CD4-positive, alpha-beta T cell (primary cell): Measurements from ENCODE around the gene FZD1. TPM values are rescaled to one million over a fixed set of nuclear protein-coding genes. Genes with fewer than 3 reads are reported as not detected.

ENCODE experiments used
- ATAC-seq: fragments of 200-7000 bp; cut with Tn5 transposase; one replicate; pipeline ENCODE4 v1.10.0; 2022; ENCODE audit warnings: mild to moderate bottlenecking; ENCODE audit not compliant: poor library complexity
- CTCF ChIA-PET: fragments of 350-600 bp; sonication (Branson Sonifier 250); formaldehyde crosslinking; loops from one replicate; lab custom pipeline; 2021; ENCODE audit warnings: antibody characterized with exemption, inconsistent platforms; lab: Charles Lee
- POLR2A ChIA-PET: fragments of 350-600 bp; sonication (Branson Sonifier 250); formaldehyde crosslinking; loops from one replicate; lab custom pipeline; 2021; ENCODE audit warnings: antibody characterized with exemption, inconsistent platforms; lab: Charles Lee
- DNase-seq, 14 experiments: peaks; one replicate each; pipeline ENCODE4 v3.0.0-alpha.2; 2013 to 2020; ENCODE audit warnings: mixed read lengths in 2 of 14
- H3K27ac ChIP-seq, 2 donors: one replicate each; pipeline versions ENCODE4 v1.5.1 to v1.7.0; 2013; ENCODE audit warnings: low read length in 2 of 2, low read depth in 1 of 2, mild to moderate bottlenecking in 1 of 2
- H3K27me3 ChIP-seq, 2 experiments: 1 replicate in 1 of 2; 2 replicates in 1 of 2; pipeline versions ENCODE4 v1.6.1 to v1.7.0; 2013; ENCODE audit warnings: low read length in 2 of 2, control low read depth in 1 of 2, mild to moderate bottlenecking in 1 of 2, moderate library complexity in 1 of 2; ENCODE audit not compliant: insufficient read depth in 2 of 2, control insufficient read depth in 1 of 2
- H3K36me3 ChIP-seq: one replicate; pipeline ENCODE4 v1.6.1; 2013; ENCODE audit warnings: low read length, control low read depth; ENCODE audit not compliant: insufficient read depth
- H3K4me1 ChIP-seq: one replicate; pipeline ENCODE4 v1.6.1; 2013; ENCODE audit warnings: low read length, control low read depth; ENCODE audit not compliant: insufficient read depth
- H3K4me3 ChIP-seq: one replicate; pipeline ENCODE4 v1.5.1; 2013; ENCODE audit warnings: mild to moderate bottlenecking, low read length, moderate library complexity
- H3K9me3 ChIP-seq, 2 experiments: 1 replicate in 1 of 2; 2 replicates in 1 of 2; pipeline versions ENCODE4 v1.6.1 to v1.7.0; 2013; ENCODE audit warnings: low read length in 2 of 2, mild to moderate bottlenecking in 2 of 2, control low read depth in 1 of 2, moderate library complexity in 1 of 2; ENCODE audit not compliant: control insufficient read depth in 1 of 2, insufficient read depth in 1 of 2
- H3K27ac Mint-ChIP-seq: one replicate; pipeline ENCODE4 v1.8.0; 2020; ENCODE audit warnings: mixed read lengths
- H3K27me3 Mint-ChIP-seq: one replicate; pipeline ENCODE4 v1.8.0; 2021; ENCODE audit warnings: mixed read lengths
- H3K36me3 Mint-ChIP-seq: one replicate; pipeline ENCODE4 v1.8.0; 2021; ENCODE audit warnings: low read depth, mixed read lengths
- H3K4me1 Mint-ChIP-seq: one replicate; pipeline ENCODE4 v1.8.0; 2021; ENCODE audit warnings: low read depth, mixed read lengths
- H3K4me3 Mint-ChIP-seq: one replicate; pipeline ENCODE4 v1.8.0; 2020; ENCODE audit warnings: mild to moderate bottlenecking, mixed read lengths
- H3K9me3 Mint-ChIP-seq: one replicate; pipeline ENCODE4 v1.8.0; 2020; ENCODE audit warnings: mixed read lengths
- CTCF ChIP-seq: fragments of 200-600 bp; IDR thresholded peaks from one replicate; pipeline ENCODE4 v1.8.0; 2022; ENCODE audit warnings: antibody characterized with exemption, mild to moderate bottlenecking
- intact Hi-C, 2 experiments: fragments of 100-400 bp; cut with DNase I in 1 of 2; cut with micrococcal nuclease in 1 of 2; formaldehyde crosslinking; loops; one replicate each; pipeline versions ENCODE4 v1.15.1 to v1.9.0; 2023 to 2025; cut with DNase I, micrococcal nuclease
- total RNA-seq, 174 experiments: library from RNA in 2 of 174; stranded (reverse) in 2 of 174; gene quantifications; one replicate each; pipeline ENCODE4 v1.2.3 and lab custom pipeline; 2021 to 2026

Gene FZD1
- total RNA-seq, 2 experiments from 2014 or later = 0.22 to 0.28 TPM

GRCh38 chr7:91280604-91281003, 16.4 kb downstream of the FZD1 start:
- Mint-ChIP-seq H3K27me3 (peaks cover 4% of the 10 kb centered on the region), H3K27ac (no peak overlapping the region), H3K36me3 (no peaks in the 10 kb centered on the region), H3K4me3 (no peak overlapping the region), H3K4me1 (no peaks in the 10 kb centered on the region), H3K9me3 (no peaks in the 10 kb centered on the region)
- DNase-seq (no peak), ATAC-seq (no peak)
- Histone ChIP-seq H3K4me1 (no peaks in the 10 kb centered on the region), H3K27me3 (no peaks in the 10 kb centered on the region), H3K9me3 (no peaks in the 10 kb centered on the region), H3K4me3 (no peak overlapping the region), H3K27ac (no peak overlapping the region), H3K36me3 (no peaks in the 10 kb centered on the region)
- TF ChIP-seq CTCF = no peak
- intact Hi-C loops = no loop called here
- CTCF ChIA-PET = no interaction called here
- POLR2A ChIA-PET = no interaction called here

GRCh38 chr7:91285696-91286355, 21.6 kb downstream of the FZD1 start:
- Mint-ChIP-seq H3K27ac (no peak overlapping the region), H3K9me3 (no peaks in the 10 kb centered on the region), H3K36me3 (no peaks in the 10 kb centered on the region), H3K27me3 (no peaks in the 10 kb centered on the region), H3K4me3 (no peak overlapping the region), H3K4me1 (no peaks in the 10 kb centered on the region)
- Histone ChIP-seq H3K4me1 (no peaks in the 10 kb centered on the region), H3K27me3 (no peaks in the 10 kb centered on the region), H3K36me3 (no peaks in the 10 kb centered on the region), H3K9me3 (no peaks in the 10 kb centered on the region), H3K4me3 (no peak overlapping the region), H3K27ac (no peak overlapping the region)
- intact Hi-C loops = no loop called here
- ATAC-seq = no peak
- no peak for TF ChIP-seq CTCF
- DNase-seq = no peak
- ChIA-PET CTCF (no interaction called here), POLR2A (no interaction called here)

- no peaks in the 10 kb centered on the region for H3K27me3 ChIP-seq
- Mint-ChIP-seq H3K27ac (no peak overlapping the region), H3K4me1 (no peaks in the 10 kb centered on the region), H3K4me3 (no peak overlapping the region), H3K27me3 (no peaks in the 10 kb centered on the region), H3K36me3 (no peaks in the 10 kb centered on the region), H3K9me3 (no peaks in the 10 kb centered on the region)
- no peaks in the 10 kb centered on the region for H3K4me1 ChIP-seq
- no peak overlapping the region for H3K27ac ChIP-seq
- ChIA-PET CTCF (no interaction called here), POLR2A (no interaction called here)
- no peak overlapping the region for H3K4me3 ChIP-seq
- intact Hi-C loops = no loop called here
- no peaks in the 10 kb centered on the region for H3K36me3 ChIP-seq
- no peak for DNase-seq
- no peak for ATAC-seq
- H3K9me3 ChIP-seq = no peaks in the 10 kb centered on the region
- no peak for TF ChIP-seq CTCF
Observed at GRCh38 chr7:91286432-91286831, 22.2 kb downstream of the FZD1 start.
